Common myeloid progenitor, CD34-positive (primary cell): Measurements from ENCODE around the gene PRKAR1B.

Source experiments
- CTCF ChIA-PET: fragments of 350-600 bp; sonication (Branson Sonifier 250); formaldehyde crosslinking; loops from one replicate; lab custom pipeline; 2021; ENCODE audit warnings: antibody characterized with exemption; lab: Charles Lee
- POLR2A ChIA-PET: fragments of 350-600 bp; sonication (Branson Sonifier 250); formaldehyde crosslinking; loops from one replicate; lab custom pipeline; 2021; ENCODE audit warnings: antibody characterized with exemption; lab: Charles Lee
- DNase-seq, 3 donors: peaks; one replicate each; pipeline versions ENCODE4 v3.0.0 to v3.0.0-alpha.2; 2013
- H3K27ac ChIP-seq, 2 experiments: 1 replicate in 1 of 2; 2 replicates in 1 of 2; pipeline ENCODE4 v1.7.0; 2013; ENCODE audit warnings: inconsistent platforms in 2 of 2, low read length in 2 of 2, mild to moderate bottlenecking in 2 of 2, low read depth in 1 of 2, moderate library complexity in 1 of 2; ENCODE audit not compliant: severe bottlenecking in 2 of 2, insufficient read depth in 1 of 2, poor library complexity in 1 of 2
- H3K27me3 ChIP-seq, 5 experiments: replicated peaks in 2 of 5; 1 replicate in 3 of 5; 2 replicates in 2 of 5; pipeline versions ENCODE4 v1.6.1 to v1.7.0; 2013; ENCODE audit warnings: low read length in 4 of 5, mild to moderate bottlenecking in 2 of 5, moderate library complexity in 2 of 5, inconsistent platforms in 1 of 5; ENCODE audit not compliant: insufficient read depth in 5 of 5, control insufficient read depth in 4 of 5
- H3K36me3 ChIP-seq, 4 experiments: 1 replicate in 2 of 4; 2 replicates in 2 of 4; pipeline versions ENCODE4 v1.6.1 to v1.7.0; 2013; ENCODE audit warnings: low read length in 3 of 4, control low read depth in 1 of 4, mild to moderate bottlenecking in 1 of 4; ENCODE audit not compliant: control insufficient read depth in 4 of 4, insufficient read depth in 4 of 4
- H3K4me1 ChIP-seq, 4 experiments: 1 replicate in 3 of 4; 2 replicates in 1 of 4; pipeline versions ENCODE4 v1.6.1 to v1.7.1; 2013; ENCODE audit warnings: low read length in 3 of 4, mild to moderate bottlenecking in 3 of 4, control low read depth in 1 of 4, inconsistent platforms in 1 of 4, moderate library complexity in 1 of 4; ENCODE audit not compliant: control insufficient read depth in 4 of 4, insufficient read depth in 4 of 4; ENCODE audit errors: control extremely low read depth in 1 of 4
- H3K4me3 ChIP-seq, 7 experiments: 1 replicate in 4 of 7; 2 replicates in 3 of 7; pipeline versions ENCODE4 v1.5.1 to v1.7.0; 2013; ENCODE audit warnings: mild to moderate bottlenecking in 7 of 7, low read length in 6 of 7, moderate library complexity in 6 of 7, inconsistent platforms in 2 of 7, low read depth in 2 of 7, control low read depth in 1 of 7; ENCODE audit not compliant: insufficient read depth in 4 of 7, control insufficient read depth in 1 of 7; ENCODE audit errors: extremely low read depth in 1 of 7
- H3K9me3 ChIP-seq, 5 experiments: 1 replicate in 4 of 5; 2 replicates in 1 of 5; pipeline versions ENCODE4 v1.6.1 to v1.7.1; 2013; ENCODE audit warnings: low read length in 4 of 5, mild to moderate bottlenecking in 2 of 5, inconsistent platforms in 1 of 5, low read depth in 1 of 5, moderate library complexity in 1 of 5; ENCODE audit not compliant: control insufficient read depth in 4 of 5, insufficient read depth in 2 of 5; ENCODE audit errors: control extremely low read depth in 1 of 5
- WGBS: methylation state at CpG from one replicate; pipeline ENCODE4 v1.1.5; 2013; ENCODE audit not compliant: insufficient coverage; 5-methylcytosine and 5-hydroxymethylcytosine counted together

Gene PRKAR1B

DNA sequence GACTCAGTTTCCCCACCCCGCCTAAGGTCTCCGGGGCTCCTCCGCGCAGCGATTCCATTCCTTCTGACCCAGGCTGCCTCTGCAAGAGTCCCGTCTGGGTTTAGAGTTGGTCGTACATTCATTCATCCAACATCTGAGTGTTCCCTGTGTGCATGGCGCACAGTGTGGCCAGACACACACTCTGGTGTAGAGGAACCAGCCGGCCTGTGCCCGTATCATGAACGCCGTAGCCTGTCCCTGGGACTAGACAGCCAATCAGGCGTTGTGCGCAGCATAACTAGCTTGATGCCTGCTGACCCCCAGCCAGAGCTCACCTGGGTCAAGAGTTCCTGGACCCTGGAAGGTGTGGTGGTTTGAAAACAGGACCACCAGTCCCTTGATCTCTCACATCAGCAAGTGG, 186.5 kb downstream of the PRKAR1B start:
- DNase-seq, result no peak
- H3K27ac ChIP-seq, result no peak overlapping the region
- CTCF ChIA-PET, result no interaction called here
- H3K36me3 ChIP-seq, result no peaks in the 10 kb centered on the region
- POLR2A ChIA-PET, result no interaction called here
- H3K9me3 ChIP-seq, result peaks cover 0 to 3% (median 0%) of the 10 kb centered on the region in 5 experiments
- H3K4me3 ChIP-seq, result no peak overlapping the region
- peaks cover 0 to 17% (median 8%) of the 10 kb centered on the region in 4 experiments for H3K4me1 ChIP-seq
- WGBS, result 94% methylated on average over 14 of the region's 14 CpGs
- no peaks in the 10 kb centered on the region for H3K27me3 ChIP-seq

DNA sequence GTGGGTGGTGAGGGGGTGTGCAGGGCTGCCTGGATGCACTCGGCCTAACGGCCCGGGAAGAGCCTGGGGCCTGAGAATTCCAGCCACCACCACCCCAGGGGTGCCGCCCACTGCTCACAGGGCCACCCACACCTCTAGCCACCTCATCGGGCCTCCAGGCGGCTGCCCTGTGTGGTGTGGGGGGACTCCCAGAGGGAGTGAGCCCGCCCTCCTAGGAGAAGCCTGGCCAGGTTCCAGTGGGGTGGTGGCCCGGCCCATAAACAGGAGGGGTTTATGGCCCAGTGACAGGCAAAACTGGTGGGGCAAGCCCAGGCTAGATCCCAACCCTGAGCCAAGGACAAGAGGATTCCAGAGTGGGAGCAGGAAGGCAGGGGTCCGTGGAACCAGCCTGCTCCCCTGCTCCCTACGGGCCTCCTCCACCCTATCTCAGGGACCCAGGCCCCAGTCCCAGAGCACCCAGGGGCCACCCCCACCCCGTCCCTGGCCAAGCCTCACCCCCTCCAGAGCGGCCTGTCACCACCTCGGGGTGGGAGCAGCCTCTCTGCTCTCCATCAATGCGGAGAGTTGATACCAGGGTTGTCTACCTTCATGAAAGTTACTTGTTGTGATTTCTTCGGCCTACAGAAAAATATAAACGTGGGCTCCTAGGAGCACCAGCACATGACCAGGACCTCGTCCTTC, 187.2 kb downstream of the PRKAR1B start:
- ChIA-PET POLR2A (no interaction called here), CTCF (interaction anchor here (1.2 kb wide), 1 partner anchor 28 kb away, joined by 3 read pairs; no protein-coding TSS in a partner anchor)
- H3K27me3 ChIP-seq, result no peaks in the 10 kb centered on the region
- no peak overlapping the region for H3K4me3 ChIP-seq
- 92% methylated on average over 8 of the region's 17 CpGs for WGBS
- H3K4me1 ChIP-seq, result peaks cover 0 to 17% (median 8%) of the 10 kb centered on the region in 4 experiments
- no peak overlapping the region for H3K27ac ChIP-seq
- DNase-seq, result no peak
- H3K36me3 ChIP-seq, result no peaks in the 10 kb centered on the region
- H3K9me3 ChIP-seq, result no peaks in the 10 kb centered on the region

DNA sequence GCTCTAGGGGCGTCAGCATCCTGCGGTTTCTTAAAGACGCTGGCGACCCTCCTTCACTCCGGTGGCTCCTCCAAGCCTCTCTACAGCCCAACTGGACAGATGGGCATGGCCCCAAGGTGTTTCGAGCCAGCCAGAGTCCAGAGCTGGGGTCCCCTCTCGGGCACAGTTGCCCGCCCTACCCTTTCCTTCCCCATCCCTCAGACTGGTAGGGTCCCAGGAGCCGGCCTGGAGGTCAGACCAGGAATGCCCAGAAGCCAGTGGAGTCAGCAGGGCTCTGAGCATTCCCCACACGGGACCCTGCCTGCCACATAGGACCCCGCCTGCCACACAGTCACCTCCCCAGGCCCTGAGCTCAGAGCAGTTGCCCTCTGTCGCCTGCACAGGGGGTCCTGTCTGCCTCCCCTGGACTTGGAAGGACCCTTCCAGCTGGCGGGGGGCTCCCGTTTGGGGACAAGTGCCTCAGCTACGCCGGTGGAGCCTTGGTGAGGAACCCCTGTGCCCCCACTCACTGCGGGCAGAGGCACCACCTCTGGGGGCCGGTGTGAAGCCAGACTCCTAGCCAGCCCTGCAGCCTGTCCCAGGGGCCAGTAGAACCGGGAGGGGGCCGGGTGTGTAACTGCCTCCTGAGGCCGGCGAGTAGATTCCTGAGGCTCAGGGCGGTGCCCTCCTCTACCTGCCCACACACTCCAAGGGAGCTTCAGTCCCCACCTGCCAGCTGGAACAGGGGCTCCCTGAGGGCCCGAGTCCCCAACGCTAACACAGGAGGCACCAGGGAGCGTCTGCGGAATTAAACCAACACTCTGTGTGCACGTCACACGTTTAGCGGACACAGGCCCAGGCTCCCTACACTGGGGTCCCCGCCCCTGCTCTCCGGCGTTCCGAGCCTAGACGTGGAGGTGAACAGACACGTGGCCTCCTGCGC, 188.1 kb downstream of the PRKAR1B start:
- Histone ChIP-seq H3K4me3 (no peak overlapping the region), H3K36me3 (no peaks in the 10 kb centered on the region), H3K27me3 (peaks cover 0 to 2% (median 0%) of the 10 kb centered on the region in 5 experiments), H3K4me1 (peaks cover 0 to 17% (median 8%) of the 10 kb centered on the region in 4 experiments), H3K9me3 (no peaks in the 10 kb centered on the region), H3K27ac (no peak overlapping the region)
- POLR2A ChIA-PET, result no interaction called here
- DNase-seq, result no peak
- WGBS, result 70% methylated on average over 19 of the region's 37 CpGs
- CTCF ChIA-PET, result interaction anchor here (1.2 kb wide), 1 partner anchor 29 kb away, joined by 3 read pairs; no protein-coding TSS in a partner anchor

DNA sequence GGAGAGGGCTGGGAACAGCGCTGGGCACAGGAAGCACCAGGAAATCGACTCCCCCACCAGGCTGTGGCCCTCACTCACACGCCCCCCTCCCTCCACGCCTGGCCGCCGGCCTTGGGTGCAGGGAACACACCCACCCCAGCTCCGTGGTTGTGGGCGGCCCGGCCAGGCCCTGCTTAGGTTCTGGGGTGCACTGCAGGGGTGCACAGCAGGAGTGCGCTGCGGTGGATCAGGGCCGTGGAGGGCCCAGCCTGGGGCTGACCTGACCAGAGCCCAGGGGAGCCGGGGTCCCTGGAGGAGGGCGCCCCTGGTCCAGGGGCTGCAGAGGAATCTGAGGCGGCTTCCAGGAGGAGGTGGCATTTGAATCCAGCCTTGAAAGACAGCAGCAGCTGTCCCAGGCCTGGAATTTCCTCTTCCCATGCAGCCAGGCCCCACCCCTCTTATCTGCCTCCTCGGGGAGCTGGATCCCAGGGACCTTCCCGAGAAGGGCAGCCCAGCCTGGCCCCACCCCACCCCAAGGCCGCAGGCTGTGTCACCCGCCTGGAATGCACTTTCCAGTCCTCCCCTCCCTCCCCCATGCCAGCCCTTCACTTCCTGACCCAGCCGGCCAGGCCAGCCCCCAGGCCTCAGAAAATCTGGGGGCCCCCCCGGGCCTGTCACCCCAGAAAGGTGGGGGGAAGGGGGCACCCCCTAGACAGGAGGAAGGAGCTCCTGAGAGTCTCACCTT, 189.0 kb downstream of the PRKAR1B start:
- no peaks in the 10 kb centered on the region for H3K9me3 ChIP-seq
- H3K27me3 ChIP-seq, result peaks cover 0 to 2% (median 0%) of the 10 kb centered on the region in 5 experiments
- no peak for DNase-seq
- peaks cover 0 to 14% (median 8%) of the 10 kb centered on the region in 4 experiments for H3K4me1 ChIP-seq
- 77% methylated on average over 15 of the region's 21 CpGs for WGBS
- CTCF ChIA-PET, result interaction anchor here (1.3 kb wide), 1 partner anchor 10 kb away, joined by 7 read pairs; no protein-coding TSS in a partner anchor
- H3K36me3 ChIP-seq, result no peaks in the 10 kb centered on the region
- H3K27ac ChIP-seq, result no peak overlapping the region
- POLR2A ChIA-PET, result no interaction called here
- H3K4me3 ChIP-seq, result no peak overlapping the region

DNA sequence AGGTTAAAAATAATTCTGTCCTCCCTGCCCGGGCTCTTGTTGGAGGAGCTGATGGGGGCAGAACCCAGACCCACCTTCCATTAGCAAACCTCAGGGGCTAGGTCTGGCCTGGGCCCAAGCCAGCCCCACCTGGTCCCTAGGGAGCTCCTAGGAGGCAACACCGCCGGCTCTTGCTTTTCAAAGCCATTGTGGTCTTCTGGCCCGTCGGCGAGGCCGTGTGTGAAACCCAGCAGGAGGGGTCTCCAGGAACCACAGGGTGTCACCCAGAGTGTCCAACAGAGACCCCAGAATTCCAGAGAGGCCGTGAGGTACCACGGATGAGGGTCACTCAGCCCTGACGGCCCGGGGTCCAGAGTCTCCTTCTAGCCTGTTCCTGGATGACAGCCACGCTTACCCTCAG, 190.8 kb downstream of the PRKAR1B start:
- ChIA-PET CTCF (interaction anchor here (0.8 kb wide), 1 partner anchor 17 kb away, joined by 4 read pairs; the partner anchor contains the start of gene PDGFA), POLR2A (no interaction called here)
- peaks cover 0 to 9% (median 7%) of the 10 kb centered on the region in 4 experiments for H3K4me1 ChIP-seq
- H3K27me3 ChIP-seq, result peaks cover 0 to 5% (median 0%) of the 10 kb centered on the region in 5 experiments
- H3K36me3 ChIP-seq, result no peaks in the 10 kb centered on the region
- H3K9me3 ChIP-seq, result no peaks in the 10 kb centered on the region
- H3K27ac ChIP-seq, result no peak overlapping the region
- no peak for DNase-seq
- 96% methylated on average over 10 of the region's 12 CpGs for WGBS
- H3K4me3 ChIP-seq, result no peak overlapping the region

DNA sequence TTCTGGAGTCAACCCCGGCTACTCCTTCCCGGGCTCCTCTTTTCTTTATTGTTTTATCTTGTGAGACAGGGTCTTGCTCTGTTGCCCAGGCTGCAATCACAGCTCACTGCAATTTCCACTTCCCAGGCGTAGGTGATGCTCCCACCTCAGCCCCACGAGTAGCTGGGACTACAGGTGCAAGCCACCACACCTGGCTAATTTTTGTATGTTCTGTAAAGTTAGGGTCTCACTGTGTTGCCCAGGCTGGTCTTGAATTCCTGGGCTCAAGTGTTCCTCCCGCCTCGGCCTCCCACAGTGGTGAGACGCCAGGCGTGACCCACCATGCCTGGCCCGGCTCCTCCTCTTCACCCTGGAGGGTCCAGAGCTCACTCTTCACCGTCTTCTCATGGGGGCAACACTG, 192.1 kb downstream of the PRKAR1B start:
- H3K36me3 ChIP-seq, result no peaks in the 10 kb centered on the region
- H3K4me1 ChIP-seq, result peaks cover 0 to 9% (median 7%) of the 10 kb centered on the region in 4 experiments
- DNase-seq, result no peak
- no peak overlapping the region for H3K4me3 ChIP-seq
- CTCF ChIA-PET, result no interaction called here
- POLR2A ChIA-PET, result no interaction called here
- peaks cover 0 to 6% (median 0%) of the 10 kb centered on the region in 5 experiments for H3K27me3 ChIP-seq
- H3K27ac ChIP-seq, result no peak overlapping the region
- 94% methylated on average over 10 of the region's 10 CpGs for WGBS
- H3K9me3 ChIP-seq, result no peaks in the 10 kb centered on the region
